GM19324 (cell line): Measurements from ENCODE around the gene DMXL2.
"Not testable (repeated sequence)": the region's sequence is repeated elsewhere in the genome, so short reads cannot be mapped to it uniquely, and the experiment has no call there.

Experiments
- ATAC-seq: cut with Tn5 transposase; IDR thresholded peaks from one replicate; pipeline ENCODE4 v1.9.1; 2021; ENCODE audit warnings: mild to moderate bottlenecking, moderate library complexity; ENCODE audit not compliant: unreplicated experiment, low FRiP score

DMXL2 gene, protein sequence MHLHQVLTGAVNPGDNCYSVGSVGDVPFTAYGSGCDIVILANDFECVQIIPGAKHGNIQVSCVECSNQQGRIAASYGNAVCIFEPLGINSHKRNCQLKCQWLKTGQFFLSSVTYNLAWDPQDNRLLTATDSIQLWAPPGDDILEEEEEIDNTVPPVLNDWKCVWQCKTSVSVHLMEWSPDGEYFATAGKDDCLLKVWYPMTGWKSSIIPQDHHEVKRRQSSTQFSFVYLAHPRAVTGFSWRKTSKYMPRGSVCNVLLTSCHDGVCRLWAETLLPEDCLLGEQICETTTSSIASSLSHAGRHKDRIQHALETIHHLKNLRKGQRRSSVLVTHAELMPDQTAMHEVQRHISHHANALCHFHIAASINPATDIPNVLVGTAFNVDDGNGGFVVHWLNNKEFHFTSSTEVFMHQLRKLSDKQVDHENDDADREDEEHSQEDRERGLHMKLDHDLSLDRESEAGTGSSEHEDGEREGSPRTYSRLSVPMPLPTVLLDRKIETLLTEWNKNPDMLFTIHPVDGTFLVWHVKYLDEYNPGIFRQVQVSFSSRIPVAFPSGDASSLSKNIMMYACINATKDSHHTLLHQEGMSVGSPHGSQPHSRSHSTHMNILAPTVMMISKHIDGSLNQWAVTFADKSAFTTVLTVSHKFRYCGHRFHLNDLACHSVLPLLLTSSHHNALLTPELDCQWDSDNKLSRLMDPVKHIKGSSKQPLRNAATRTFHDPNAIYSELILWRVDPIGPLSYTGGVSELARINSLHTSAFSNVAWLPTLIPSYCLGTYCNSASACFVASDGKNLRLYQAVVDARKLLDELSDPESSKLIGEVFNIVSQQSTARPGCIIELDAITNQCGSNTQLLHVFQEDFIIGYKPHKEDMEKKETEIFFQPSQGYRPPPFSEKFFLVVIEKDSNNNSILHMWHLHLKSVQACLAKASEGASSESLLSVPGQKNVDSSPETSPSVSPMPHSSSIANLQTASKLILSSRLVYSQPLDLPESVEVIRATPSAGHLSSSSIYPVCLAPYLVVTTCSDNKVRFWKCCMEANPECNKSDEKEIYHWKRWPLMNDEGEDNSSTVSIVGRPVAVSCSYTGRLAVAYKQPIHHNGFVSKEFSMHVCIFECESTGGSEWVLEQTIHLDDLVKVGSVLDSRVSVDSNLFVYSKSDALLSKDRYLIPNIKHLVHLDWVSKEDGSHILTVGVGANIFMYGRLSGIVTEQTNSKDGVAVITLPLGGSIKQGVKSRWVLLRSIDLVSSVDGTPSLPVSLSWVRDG (N-terminal part only)

DNA sequence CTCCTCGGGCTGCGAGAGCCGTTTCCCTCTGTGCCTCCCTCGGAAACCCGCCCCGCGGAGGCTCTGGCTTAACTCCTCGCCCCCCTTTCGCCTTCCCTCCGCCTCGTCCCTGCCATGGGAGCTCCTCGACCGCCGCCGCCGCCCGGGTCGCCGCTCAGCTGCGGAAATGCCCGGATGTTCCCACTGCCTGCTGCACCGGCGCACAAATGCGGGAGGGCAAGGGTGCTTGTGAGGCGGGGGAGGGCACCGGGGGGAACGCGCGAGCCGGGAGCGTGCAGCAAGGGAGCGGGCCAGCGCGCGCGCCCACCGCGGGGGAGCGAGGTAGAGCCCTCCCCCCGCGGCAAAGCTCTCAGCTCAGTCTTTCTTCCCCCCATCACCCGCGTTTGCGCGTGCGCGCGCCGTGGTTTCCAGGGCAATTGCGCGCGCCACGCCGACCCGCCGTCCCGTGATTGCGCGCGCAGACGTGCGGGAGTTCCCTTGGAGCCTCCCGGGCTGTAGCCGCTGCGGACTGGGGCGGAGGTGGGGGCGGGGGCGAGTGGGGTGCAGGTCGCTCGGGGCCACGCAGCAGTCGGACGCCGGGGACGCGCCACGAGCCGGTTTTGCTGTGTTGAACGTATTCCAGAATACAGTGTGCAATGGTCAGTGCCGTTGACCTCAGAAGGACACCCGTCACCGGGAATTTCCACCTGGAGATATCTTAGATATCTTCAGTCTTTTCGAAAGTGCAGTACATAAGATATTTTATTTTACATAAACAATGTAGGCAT lies at the start of gene DMXL2:
Gene DMXL2, minus strand, starts transcription at position 168 of the 767 bp plus-strand sequence. CDS start 226 bp downstream, outside the sequence.
- peak; percentile 43 for ATAC-seq

DNA sequence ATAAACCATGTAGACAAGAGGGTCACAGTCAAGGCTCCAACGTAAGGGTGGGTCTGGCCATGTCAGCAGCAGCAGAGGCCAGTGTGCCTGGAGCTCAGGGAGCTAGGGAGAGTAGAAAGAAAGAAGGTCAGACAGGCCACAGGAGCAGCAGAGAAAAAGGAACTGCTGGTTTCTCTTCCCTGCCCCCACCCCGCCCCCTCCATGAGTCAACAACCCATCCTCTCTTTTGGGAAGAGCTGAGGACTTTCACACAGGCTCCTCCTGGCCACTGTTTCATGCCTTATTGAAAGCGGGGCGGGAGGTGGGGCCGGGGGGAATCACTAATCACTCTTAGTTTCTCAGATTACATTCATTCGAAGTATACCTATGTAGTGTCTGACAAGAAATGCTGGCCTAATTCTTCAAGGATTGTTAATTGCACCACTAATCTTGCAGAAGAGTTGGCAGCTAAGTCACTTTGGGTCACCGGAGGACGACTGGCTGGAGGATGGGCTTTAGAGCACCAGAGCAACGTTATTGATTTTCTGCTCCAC lies 49.6 kb upstream of the DMXL2 start:
- ATAC-seq, result no peak

DNA sequence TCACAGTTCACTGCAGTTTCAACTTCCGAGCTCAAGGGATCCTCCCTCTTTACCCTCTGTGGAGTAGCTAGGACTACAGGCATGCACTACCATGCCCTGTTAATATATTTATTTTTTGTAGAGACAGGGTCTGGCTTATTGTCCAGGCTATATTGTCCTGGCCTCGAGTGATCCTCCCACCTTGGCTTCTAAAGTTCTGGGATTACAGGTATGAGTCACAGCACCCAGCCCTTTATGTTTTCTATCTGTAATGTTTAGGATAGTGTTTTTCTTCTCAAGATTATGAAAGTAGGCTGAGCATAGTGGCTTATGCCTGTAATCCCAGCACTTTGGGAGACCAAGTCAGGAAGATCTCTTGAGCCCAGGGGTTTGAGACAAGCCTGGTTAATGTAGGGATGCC lies 46.8 kb upstream of the DMXL2 start:
- ATAC-seq, result no peak

DNA sequence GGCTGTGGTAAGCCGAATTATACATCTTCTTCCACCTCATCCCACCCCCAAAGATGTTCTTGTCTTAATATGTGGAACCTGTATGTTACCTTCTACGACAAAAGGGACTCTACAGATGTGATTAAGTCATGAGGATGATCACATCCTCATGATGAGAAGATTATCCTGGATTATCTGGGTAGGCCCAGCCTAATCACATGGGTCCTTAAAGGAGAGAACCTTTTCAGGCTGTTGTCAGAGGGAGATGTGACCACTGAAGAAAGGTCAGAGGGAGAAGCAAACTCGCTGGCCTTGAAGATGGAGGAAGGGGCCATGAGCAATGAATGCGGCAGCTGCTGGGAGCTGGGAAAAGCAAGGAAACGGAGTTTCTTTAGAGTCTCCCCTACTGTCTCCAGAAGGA lies 45.9 kb upstream of the DMXL2 start:
- ATAC-seq, result no peak

DNA sequence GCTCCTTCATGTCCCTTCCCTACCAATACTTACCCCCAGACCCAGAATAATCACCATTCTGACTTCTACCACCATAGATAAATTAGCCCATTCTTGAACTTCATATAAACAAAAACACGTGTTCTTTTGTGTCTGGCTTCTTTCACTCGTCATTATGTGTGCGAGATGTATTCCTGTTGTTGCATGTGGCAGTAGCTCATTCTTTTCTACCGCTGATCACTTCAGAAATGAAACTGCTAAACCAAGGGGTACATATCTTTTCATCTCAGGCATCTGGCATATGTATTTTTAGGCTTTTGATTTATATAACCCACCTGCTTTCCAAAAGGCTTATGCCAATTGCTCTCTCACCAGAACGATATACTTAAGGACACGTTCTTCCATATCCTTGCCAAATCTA lies 44.9 kb upstream of the DMXL2 start:
- ATAC-seq, result no peak

DNA sequence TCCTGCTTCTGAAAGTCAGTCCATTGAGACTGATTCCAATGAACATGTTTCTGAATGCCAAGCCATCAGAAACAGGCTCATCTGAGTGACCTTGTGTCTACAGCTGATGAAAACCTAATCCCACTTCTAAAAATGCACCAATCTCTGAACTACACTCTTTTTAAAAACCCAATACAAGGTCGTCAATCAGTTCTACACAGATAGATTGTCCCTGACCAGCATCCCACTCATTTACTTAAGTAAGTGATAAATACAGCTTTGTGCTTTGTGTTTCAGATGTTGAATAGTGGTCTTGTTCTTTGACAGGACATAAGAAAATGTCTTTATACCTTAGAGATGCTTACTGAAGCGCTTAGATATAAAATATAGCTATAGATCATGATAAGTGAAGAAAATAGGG lies 38.5 kb upstream of the DMXL2 start:
- ATAC-seq, result no peak

DNA sequence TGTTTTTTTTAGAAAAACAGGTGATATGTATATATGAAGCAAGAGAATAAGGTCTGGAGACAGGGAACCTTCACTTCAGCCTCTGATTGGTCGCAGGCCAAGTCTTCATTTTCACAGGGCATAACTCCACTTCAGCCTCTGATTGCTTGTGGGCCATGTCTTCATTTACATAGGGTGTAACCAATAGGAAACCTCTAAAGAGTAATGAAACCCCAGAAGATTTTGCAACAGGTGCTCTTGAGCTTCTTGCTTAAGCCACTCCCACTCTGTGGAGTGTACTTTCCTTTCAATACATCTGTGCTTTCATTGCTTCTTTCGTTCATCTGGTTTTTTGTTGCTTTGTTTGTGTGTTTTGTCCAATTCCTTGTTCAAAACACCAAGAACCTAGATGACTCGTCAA lies 36.1 kb upstream of the DMXL2 start:
- ATAC-seq, result no peak

DNA sequence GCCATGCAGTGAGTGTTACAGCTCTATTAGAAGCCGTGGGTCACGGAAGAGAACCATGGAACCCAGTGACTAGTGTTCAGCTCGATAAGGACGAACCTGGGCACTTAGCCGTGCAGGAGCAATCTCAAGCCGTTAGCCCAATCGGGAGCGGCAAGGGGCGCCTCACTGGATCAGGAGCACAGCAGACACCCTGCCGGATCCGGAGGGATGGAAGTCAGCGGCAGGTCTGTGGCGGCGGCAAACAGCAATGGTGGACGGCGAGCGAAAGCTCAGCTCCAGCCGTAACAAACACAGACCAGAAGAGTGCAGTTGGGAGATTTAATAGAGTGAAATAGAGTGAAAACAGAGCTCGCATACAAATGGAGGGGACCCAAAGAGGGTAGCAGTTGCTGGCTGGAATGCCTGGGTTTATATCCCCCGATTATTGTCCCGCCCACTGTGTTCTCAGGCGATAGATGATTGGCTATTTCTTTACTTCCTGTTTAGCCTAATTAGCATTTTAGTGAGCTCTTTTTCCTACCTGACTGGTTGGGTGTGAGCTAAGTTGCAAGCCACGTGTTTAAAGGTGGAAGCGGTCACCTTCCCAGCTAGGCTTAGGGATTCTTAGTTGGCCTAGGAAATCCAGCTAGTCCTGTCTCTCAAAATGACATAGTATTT lies 33.0 kb upstream of the DMXL2 start:
- ATAC-seq, result not testable (repeated sequence)

DNA sequence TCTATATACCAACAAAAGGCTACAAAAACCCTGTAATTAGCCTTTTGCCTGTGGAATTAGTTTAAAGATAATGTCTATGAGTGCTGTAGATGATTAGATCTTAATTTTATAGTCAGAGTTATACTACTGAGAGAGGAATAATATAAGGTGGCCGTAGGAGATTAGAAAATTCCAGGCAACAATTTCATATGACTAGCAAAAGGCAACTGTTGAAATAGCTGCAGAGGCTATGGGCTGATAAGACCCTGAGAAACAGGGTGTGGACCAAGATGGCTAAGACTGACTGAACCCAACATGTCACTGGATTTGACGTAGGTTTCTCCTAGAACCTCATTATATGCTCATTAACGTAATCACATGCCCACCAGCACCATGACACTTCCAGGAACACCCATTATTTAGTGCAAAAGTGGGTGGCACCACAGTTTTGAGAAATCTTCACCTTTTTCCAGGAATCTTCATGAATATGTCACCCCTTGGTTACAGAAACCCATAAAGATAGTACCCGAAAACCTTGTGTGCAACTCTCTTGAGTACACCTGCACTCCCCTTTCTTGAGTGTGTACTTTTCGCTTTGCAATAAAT lies 29.6 kb upstream of the DMXL2 start:
- ATAC-seq, result no peak

DNA sequence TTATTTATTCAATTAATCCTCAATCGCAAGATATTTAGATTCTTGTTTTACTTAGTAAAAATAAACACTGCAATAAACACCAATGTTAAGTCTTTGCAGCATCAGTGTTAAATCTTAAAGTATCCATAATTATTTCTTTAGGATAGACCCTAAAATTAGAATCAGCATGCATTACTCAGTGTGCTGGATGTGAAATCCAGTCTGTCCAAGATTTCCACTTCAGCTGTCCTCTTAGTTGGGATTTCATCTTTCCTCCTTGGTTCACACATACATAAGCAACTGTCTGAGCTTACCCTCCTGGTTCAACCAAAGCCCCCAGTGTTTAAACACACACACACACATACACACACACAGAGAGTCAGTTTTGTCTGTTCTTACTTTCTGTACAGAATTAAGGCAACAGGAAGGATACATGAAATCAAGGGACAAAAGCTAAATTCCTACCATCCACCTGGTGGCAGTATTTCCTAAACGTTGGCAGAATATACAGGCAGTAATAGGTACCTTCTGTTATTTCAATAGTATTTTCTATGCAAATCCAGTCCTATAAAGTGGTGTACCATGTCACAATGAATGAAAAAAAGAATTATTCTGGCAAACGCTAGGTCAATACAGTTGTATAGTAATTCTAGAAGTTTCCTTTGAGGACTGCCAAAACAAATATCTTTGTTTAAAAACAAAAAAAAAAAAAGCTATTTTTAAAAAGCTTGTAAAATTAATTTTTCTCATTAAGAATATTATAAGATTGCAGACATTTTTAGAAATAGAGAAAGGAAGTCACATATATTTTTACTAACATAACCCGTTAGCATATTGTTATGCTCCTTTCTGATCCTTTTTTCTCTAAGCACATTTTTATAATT lies 27.3 kb upstream of the DMXL2 start:
- no peak for ATAC-seq

DNA sequence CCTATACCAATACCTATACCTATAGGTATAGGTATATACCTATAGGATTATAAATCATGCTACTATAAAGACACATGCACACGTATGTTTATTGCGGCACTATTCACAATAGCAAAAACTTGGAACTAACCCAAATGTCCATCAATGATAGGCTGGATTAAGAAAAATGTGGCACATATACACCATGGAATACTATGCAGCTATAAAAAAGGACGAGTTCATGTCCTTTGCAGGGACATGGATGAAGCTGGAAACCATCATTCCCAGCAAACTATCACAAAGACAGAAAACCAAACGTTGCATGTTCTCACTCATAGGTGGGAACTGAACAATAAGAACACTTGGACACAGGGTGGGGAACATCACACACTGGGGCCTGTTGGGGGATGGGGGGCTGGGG lies 26.1 kb upstream of the DMXL2 start:
- ATAC-seq, result not testable (repeated sequence)

DNA sequence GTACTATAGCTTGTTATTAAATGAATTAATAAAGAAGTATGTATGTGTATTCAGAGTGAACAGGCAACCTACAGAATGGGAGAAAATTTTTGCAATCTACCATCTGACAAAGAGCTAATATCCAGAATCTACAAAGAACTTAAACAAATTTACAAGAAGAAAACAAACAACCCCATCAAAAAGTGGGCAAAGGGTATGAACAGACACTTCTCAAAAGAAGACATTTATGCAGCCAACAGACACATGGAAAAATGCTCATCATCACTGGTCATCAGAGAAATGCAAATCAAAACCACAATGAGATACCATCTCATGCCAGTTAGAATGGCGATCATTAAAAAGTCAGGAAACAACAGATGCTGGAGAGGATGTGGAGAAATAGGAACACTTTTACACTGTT lies 25.5 kb upstream of the DMXL2 start:
- not testable (repeated sequence) for ATAC-seq

DNA sequence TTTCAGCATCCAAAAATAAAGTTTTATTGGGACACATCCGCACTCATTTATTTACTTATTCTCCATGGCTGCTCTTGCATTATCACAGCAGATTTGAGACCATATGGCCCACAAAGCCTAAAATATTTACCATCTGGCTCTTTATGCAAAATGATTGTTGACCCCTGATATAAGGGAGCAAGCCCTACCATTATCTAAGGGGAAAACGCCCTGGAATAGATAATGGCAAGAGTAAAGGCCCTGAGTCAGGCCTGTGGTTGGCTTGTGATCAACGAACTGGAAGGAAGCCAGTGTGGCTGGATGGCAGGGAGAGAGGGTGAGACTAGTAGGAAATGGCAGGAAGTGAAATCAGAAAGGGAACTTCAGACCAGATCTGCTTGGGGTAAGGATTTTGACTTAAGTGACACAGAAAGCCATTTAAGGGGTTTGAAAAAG lies 24.6 kb upstream of the DMXL2 start:
- no peak for ATAC-seq

DNA sequence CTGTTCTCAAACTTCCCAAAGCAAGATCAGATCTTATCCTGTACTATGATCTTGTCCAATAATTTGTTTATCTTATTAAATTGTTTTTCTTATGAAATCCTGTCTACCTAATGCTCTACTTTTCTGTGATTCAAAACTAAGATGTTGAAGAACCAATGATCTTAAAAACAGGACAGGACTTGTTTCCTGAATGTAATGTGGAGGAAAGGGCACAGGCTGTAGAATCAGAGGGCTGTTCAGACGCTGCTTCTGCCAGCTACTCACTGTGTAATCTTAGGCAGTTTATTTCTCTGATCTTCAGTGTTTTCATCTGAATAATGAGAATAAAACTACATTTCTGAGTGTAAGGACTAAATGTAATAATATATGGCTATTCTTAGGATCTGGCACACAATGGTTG lies 20.1 kb upstream of the DMXL2 start:
- no peak for ATAC-seq

DNA sequence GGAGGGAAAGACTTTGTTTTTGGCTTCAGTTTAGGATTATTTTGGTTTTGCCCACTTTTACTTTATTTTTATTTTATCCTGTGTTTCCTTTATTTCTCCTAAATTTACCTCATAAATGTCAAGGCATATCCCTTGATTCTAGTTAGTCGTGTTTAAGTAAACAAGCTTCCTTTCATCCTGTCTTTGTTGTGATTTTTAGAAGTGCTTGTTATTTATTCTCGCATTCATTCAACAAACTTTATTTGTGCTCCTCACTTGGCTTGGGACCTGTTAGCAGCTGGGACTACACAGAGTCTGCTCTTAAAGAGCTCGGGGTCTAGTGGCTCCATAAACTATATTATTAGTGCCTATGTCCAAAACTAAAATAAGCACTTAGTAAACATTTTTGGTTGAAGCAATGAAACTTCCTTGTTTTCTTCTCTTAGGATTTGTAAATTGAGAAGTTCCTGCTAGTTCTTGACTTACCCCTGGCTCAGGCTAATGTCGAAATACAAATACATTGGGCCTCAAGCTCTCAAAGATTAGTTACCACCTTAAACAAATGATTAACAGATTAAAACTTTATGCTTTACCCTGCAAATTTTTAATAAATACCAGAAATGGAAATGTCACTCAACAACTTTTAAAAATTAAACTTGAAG lies 19.0 kb upstream of the DMXL2 start:
- no peak for ATAC-seq

DNA sequence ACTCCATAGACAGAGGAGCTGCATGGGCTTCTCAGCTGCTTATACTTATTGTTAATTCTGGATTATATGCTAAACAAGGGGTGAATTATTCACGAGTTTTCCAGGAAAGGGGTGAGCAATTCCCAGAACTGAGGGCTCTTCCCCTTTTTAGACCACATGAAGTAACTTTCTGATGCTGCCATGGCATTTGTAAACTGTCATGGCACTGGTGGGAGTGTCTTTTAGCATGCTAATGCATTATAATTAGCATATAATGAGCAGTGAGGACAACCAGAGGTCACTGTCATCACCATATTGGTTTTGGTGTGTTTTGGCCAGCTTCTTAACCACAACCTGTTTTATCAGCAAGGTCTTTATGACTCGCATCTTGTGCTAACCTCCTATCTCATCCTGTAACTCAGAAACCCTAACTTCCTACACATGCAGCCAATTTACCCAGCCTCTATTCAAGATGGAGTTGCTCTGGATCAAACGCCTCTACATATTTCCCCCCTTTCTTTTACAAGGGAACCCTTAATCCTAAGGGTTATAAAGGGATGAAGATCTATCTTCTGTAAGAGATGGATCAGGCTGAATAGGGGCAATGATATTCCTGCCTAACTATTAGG lies 12.1 kb upstream of the DMXL2 start:
- no peak for ATAC-seq

DNA sequence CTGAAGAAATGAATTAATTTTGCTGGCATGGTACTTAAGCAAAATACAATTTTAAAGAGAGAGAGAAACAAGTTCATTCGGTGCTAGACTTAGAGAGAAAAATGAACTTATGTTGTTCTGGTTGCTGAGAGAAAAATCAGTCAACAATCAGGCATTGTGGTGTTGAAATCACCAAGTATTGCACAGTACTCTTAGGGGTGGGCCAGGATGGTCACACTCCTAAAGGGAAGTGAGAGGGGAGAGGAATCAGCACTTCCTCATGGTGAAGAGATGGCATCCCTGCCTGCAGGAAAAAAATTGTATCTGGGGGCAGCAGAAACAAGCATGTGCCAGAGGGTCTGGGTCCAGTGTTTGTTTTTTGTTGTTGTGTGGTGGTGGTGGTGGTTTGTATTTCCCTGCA lies 7.0 kb upstream of the DMXL2 start:
- ATAC-seq, result no peak
